Peyer's patch (tissue), 4 donors: Measurements from ENCODE around the gene TRAPPC3. TPM values are rescaled to one million over a fixed set of nuclear protein-coding genes. Genes with fewer than 3 reads are reported as not detected.

Experiments used
- DNase-seq, 3 donors: peaks; one replicate each; pipeline ENCODE4 v3.0.0-alpha.2; 2017 to 2019
- H3K27ac ChIP-seq, 4 donors: fragments of 200-600 bp; sonication (generic); one replicate each; pipeline ENCODE4 v1.5.1; 2016 to 2019
- H3K27me3 ChIP-seq, 2 donors: fragments of 200-600 bp; sonication (generic); one replicate each; pipeline ENCODE4 v1.5.1; 2019
- H3K36me3 ChIP-seq, 3 donors: fragments of 200-600 bp; sonication (generic); one replicate each; pipeline ENCODE4 v1.5.1; 2016 to 2019
- H3K4me1 ChIP-seq, 4 donors: fragments of 200-600 bp; sonication (generic); one replicate each; pipeline ENCODE4 v1.5.1; 2016 to 2019
- H3K4me3 ChIP-seq, 4 donors: fragments of 200-600 bp; sonication (generic); 1 replicate in 3 of 4; 2 replicates in 1 of 4; pipeline ENCODE4 v1.5.1; 2016 to 2019; ENCODE audit warnings: mild to moderate bottlenecking in 1 of 4
- H3K9me3 ChIP-seq, 4 donors: fragments of 200-600 bp; sonication (generic); one replicate each; pipeline ENCODE4 v1.5.1; 2016 to 2019; ENCODE audit warnings: mild to moderate bottlenecking in 1 of 4
- CTCF ChIP-seq, 6 experiments: fragments of 450-650 bp in 4 of 6; fragments of 200-600 bp in 2 of 6; sonication (generic) in 1 of 6; IDR thresholded peaks; one replicate each; pipeline ENCODE4 v1.5.1; 2017 to 2019; ENCODE audit warnings: antibody characterized with exemption in 6 of 6, mild to moderate bottlenecking in 3 of 6, moderate library complexity in 1 of 6
- POLR2A ChIP-seq, 2 donors: fragments of 450-650 bp; IDR thresholded peaks; one replicate each; pipeline ENCODE4 v1.5.1; 2017; ENCODE audit warnings: antibody characterized with exemption in 2 of 2, mild to moderate bottlenecking in 2 of 2, moderate library complexity in 2 of 2
- total RNA-seq, 4 donors: library from RNA; depleted of rRNA; stranded (reverse); fragments of >200 nt; gene quantifications; one replicate each; pipeline ENCODE4 v1.1.0, GENCODE V29; 2016

The TRAPPC3 gene
- total RNA-seq, 4 donors from 2014 or later: 56.2 to 113 (median 73.7) TPM

GRCh38 chr1:36156329-36157114, 7.2 kb upstream of the TRAPPC3 start:
- Histone ChIP-seq H3K27ac (peak overlapping the region; percentile 97 to 100 (median 98)), H3K4me1 (peaks cover 0 to 53% (median 49%) of the 10 kb centered on the region in 4 donors), H3K4me3 (peak overlapping the region; percentile 98 to 100 (median 99)), H3K27me3 (no peaks in the 10 kb centered on the region), H3K36me3 (no peaks in the 10 kb centered on the region), H3K9me3 (no peaks in the 10 kb centered on the region)
- no peak for TF ChIP-seq POLR2A (IDR thresholded peaks at IDR 0.05)
- TF ChIP-seq CTCF (IDR thresholded peaks at IDR 0.05): no peak
- DNase-seq: peak; percentile 67 to 81 (median 69)

GRCh38 chr1:36155408-36156328, 6.4 kb upstream of the TRAPPC3 start, which contains the start of gene MAP7D1:
Gene MAP7D1, plus strand, starts transcription at chr1:36156160. Its CDS starts 258 bp downstream, at chr1:36156418.
- peak; percentile 80 to 93 (median 93) for DNase-seq
- H3K27me3 ChIP-seq: no peaks in the 10 kb centered on the region
- TF ChIP-seq CTCF (IDR thresholded peaks at IDR 0.05) (no peak), POLR2A (IDR thresholded peaks at IDR 0.05) (peak; percentile 69 to 79)
- H3K9me3 ChIP-seq: no peaks in the 10 kb centered on the region
- peak within 1 kb of the TSS; percentile 97 to 100 (median 98) for H3K27ac ChIP-seq
- H3K4me3 ChIP-seq: peak within 1 kb of the TSS; percentile 98 to 100 (median 99)
- H3K36me3 ChIP-seq: no peaks in the 10 kb centered on the region
- H3K4me1 ChIP-seq: peaks cover 0 to 54% (median 51%) of the 10 kb centered on the region in 4 donors

- no peak for DNase-seq
- no peaks in the 10 kb centered on the region for H3K27me3 ChIP-seq
- peaks cover 0 to 54% (median 51%) of the 10 kb centered on the region in 4 donors for H3K4me1 ChIP-seq
- H3K27ac ChIP-seq: peak overlapping the region; percentile 97 to 100 (median 98)
- no peaks in the 10 kb centered on the region for H3K36me3 ChIP-seq
- TF ChIP-seq CTCF (IDR thresholded peaks at IDR 0.05): no peak
- no peak for TF ChIP-seq POLR2A (IDR thresholded peaks at IDR 0.05)
- H3K9me3 ChIP-seq: no peaks in the 10 kb centered on the region
- peak overlapping the region; percentile 98 to 100 (median 99) for H3K4me3 ChIP-seq
These were observed 5.6 kb upstream of the TRAPPC3 start for GRCh38 chr1:36154765-36155407.

- Histone ChIP-seq H3K9me3 (no peaks in the 10 kb centered on the region), H3K36me3 (no peaks in the 10 kb centered on the region), H3K4me1 (peaks cover 0 to 51% (median 48%) of the 10 kb centered on the region in 4 donors), H3K27ac (peak overlapping the region in 1 of 4 donors; percentile 97), H3K4me3 (no peak overlapping the region), H3K27me3 (no peaks in the 10 kb centered on the region)
- DNase-seq: no peak
- no peak for TF ChIP-seq CTCF (IDR thresholded peaks at IDR 0.05)
- TF ChIP-seq POLR2A (IDR thresholded peaks at IDR 0.05): no peak
These were observed 5.0 kb upstream of the TRAPPC3 start for GRCh38 chr1:36154335-36154734.

GRCh38 chr1:36153476-36153875, 4.2 kb upstream of the TRAPPC3 start:
- Histone ChIP-seq H3K4me1 (peaks cover 0 to 46% (median 43%) of the 10 kb centered on the region in 4 donors), H3K36me3 (no peaks in the 10 kb centered on the region), H3K27me3 (no peaks in the 10 kb centered on the region), H3K27ac (no peak overlapping the region), H3K4me3 (no peak overlapping the region), H3K9me3 (no peaks in the 10 kb centered on the region)
- no peak for DNase-seq
- no peak for TF ChIP-seq POLR2A (IDR thresholded peaks at IDR 0.05)
- TF ChIP-seq CTCF (IDR thresholded peaks at IDR 0.05): no peak
